Central memory CD4-positive, alpha-beta T cell (primary cell): ENCODE data around the gene NIBAN1.

Source experiments
- DNase-seq: peaks from one replicate; pipeline ENCODE4 v3.0.0; 2022

The NIBAN1 gene

GRCh38 chr1:184945678-184946412, 28.5 kb downstream of the NIBAN1 start:
- DNase-seq: no peak

DNA sequence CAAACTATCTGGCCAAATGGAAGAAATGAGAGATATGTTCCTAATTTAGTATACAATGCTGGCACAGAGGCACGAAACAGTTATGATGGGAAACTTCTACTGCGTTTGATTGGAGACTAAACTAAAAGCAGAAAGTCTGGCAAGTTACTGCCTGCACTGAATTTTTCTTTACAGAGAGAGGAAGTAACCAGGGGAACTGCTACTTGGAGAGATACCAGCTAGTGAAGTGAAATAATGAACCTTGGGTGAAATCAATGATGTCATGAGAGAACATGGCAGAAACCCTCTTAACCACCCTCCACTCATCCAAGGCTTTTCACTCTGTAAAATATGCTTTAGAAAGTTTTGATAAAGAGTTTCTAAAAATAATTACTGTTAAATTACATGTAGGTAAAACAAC, 29.3 kb downstream of the NIBAN1 start:
- no peak for DNase-seq

DNA sequence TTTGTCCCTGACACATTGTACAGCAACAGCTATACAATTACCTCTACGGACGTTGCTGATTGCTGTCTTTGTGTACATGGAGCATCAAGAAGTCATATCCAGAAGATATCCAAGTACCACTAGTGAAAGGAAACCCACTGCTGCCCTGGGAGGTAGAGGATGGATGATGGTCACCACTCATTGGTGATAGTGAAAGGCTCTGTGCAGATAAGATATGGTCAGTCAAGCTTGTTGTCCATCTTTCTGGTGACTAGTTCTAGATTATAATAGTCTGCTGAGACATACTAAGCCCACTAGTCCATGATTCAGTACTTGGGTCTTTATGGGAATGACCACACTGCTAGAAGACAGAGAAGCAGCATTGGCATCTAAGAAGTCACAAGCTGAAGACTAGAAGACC, 30.3 kb downstream of the NIBAN1 start:
- no peak for DNase-seq

DNA sequence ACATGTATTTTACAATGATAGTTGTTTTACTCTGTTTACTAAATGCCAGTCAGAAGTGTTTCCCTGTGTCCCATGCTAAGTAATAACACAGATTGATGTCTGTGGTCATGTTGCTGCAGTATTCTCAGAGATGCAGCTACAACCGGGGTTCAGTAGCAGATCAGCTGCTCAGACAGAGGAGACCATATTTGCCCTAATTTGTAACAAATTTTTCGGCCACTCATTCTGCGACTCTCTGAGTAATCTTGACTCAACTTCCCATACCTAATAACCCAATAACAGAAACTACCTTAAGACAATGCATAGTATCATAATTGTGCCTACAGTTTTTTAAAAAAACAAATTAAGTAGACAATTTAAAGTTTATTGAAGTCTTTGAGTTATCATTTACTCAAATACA, 32.6 kb downstream of the NIBAN1 start:
- DNase-seq: no peak

DNA sequence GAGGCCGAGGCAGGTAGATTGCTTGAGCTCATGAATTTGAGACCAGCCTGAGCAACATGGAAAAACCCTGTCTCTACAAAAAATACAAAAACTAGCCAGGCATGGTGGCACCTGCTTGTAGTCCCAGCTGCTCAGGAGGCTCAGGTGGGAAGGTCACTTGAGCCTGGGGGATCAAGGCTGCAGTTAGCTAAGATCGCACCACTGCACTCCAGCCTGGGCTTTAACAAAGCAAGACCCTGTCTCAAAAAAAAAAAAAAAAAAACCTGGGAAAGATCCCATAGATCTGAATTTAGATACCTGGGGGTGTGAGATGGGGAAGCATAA, 32.9 kb downstream of the NIBAN1 start:
- no peak for DNase-seq

DNA sequence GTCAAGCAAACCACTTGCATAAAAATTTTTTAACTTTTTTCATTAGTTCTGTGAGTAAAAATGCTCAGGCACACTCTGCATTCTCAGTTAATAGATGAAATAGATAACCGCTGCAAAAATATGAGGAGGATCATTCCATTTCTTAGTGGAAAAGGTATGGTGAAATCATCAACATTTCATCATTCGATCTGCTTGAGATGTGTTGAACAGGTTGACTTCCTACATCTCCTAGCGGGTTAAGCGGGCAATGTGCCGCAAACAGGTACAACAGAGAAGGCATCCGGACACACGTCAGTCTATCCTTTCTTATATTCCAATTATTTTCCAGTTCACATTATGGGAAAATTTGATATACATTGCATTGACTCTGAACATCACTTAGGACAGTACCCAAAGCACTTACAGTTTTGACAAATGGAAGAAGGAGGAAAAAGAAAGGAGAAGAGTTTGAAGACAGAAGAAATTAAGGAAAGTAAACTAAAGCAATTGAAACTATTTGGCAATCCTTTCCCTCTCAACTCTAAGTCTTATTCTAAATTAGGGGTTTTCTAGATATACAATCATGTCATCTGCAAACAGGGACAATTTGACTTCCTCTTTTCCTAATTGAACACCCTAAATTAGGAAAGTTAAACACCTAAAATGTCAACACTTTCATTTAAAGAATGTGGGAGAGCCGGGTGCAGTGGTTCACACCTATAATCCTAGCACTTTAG, 33.5 kb downstream of the NIBAN1 start:
- DNase-seq: no peak

DNA sequence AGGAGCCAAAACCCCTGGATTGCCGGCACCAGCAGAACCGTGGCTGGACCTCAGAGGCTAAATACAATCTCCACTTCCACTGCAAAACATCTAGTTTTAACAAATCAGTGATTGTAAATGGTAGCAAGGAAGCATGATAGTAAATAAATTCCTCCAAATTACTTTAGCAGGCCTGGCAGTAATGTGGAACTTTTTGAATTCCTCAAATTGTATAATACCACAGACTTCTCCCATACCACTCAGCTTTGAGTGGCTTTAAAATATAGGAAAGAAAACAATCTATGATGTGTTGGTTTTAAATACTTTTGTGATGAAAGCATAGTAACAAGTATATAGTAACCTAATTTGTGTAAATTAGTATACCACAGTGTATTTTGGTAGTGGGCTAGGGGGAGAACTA, 34.1 kb downstream of the NIBAN1 start:
- DNase-seq: no peak

DNA sequence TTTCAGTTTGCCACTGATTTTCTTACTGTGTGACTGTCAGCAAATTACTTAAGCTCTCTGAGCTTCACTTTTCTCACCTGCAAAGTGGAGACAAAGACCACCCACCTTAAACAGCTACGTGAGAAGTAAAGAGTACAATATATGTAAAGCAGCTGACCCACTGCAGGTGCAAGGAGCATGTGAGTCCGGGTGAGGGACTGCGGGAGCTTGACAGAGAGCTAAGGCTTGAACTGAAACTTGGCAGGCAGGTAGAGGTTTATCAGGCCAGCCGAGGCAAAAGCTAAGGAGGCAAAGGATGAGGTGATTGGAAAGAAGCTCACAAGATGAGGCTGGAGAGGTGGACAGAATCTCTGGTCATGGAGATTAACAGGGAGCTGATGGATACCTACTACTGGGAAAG, 36.6 kb downstream of the NIBAN1 start:
- DNase-seq: no peak

DNA sequence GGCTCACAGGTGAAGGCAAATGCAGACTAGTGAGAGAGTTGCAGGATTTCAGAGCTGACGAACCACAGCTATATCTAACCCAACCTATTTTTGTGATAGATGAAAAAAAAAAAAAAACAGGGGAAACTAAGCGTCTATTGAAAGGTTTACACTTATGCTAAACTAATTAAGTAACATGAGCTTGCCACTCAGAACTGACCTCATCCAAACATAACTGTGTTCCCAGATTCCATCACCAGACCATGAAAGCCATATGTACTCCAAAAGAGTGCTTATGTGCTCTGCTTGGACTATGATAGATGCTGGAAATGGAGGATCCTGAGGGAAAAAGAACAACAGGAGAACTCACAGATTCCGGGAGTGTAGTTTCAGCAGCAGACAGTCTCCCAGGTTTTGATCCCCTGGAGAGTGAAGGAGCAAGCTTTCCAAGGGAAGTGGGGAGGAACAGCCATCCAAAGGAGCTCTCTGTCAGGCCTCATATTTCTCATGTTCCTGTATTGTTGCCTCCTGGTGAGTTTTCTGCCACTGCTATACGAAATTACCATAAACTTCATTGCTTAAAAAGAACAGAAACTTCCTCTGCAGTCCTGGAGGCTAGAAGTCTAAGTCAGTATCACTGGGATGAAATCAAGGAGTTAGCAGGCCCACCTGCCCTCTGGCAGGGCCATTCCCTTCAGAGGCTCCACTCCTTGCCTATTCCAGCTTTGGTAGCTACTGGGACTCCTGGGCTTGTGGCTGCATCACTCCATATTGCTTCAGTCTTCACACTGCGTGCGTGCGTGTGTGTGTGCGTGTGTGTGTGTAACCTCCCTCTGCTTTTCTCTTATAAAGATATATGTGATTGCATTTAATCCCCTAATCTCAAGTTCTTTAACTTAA, 38.1 kb downstream of the NIBAN1 start:
- no peak for DNase-seq

DNA sequence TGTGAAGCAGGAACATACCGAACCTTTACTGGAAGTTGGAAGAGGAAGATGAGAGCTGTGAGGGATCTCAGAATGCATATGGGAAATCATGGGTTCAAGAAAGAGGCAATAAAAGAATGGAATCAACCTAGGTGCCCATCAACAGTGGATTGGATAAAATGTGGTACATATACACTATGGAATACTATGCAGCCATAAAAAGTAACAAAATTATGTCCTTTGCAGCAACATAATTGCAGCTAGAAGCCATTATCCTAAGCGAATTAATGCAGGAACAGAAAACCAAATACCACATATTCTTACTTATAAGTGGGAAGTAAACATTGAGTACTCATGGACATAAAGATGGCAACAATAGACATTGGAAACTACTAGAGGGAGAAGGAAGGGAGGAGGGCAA, 40.4 kb downstream of the NIBAN1 start:
- no peak for DNase-seq

DNA sequence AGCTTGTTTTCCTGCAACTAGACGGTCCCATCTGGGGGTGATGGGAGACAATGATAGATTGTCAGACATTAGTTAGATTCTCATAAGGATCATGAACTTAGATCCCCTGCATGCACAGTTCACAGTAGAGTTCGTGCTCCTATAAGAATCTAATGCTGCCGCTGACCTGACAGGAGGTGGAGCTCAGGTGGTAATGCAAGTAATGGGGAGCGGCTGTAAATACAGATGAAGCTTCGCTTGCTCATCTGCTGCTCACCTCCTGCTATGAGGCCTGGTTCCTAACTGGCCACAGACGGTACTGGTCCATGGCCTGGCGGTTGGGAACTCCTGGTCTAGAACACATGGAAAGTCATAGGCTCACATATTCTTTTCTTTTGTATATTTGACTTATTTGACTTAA, 42.0 kb downstream of the NIBAN1 start:
- DNase-seq: no peak

- no peak for DNase-seq
Measured at GRCh38 chr1:184931566-184931965, 42.7 kb downstream of the NIBAN1 start.

DNA sequence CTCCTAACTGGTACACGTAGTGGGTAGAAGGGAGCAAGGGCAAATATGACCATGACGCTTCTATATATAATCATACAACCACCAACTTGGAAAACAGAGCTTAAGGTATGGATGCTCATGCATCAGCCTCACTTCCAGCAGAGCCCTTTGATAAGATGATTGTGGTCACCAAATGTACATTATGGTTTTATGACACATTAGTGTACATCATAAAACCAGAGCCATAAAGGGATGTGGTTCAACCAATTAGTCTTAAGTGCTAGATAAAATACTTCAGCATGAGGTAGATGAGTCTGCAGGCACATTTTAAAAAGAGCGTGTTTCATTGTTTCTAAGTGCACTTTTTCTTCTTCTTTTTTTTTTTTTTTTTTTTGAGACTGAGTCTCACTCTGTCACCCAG, 43.7 kb downstream of the NIBAN1 start:
- DNase-seq: no peak

- DNase-seq: no peak
Measured at GRCh38 chr1:184930232-184930631, 44.1 kb downstream of the NIBAN1 start.

DNA sequence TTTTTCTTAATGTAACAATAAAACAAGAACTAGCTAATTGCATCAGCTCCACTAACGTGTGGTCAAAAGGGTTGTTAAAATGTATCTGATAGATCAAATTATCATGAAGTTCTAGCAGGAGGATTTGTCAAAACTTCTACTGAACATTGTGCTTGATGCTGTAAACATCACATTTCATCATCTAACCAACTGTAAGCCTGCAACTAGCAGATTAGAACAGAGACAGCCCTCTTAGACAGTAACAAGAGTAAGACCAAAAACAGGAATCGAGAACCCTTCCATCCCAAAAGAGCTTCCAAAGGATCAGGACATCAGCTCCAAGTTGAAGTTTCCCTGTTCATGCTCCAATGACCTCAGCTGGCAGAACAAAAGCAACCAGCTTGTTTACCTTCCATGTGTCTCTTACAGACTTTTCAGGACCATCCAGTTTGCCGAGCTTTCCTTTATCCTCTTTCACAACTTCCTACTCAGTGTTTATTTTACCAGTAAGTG, 44.6 kb downstream of the NIBAN1 start:
- DNase-seq: no peak

GRCh38 chr1:184928394-184928793, 45.9 kb downstream of the NIBAN1 start:
- DNase-seq: no peak
